GM19043 (cell line): ENCODE measurements around the gene ZFP42.
"Not testable (repeated sequence)": the region's sequence is repeated elsewhere in the genome, so short reads cannot be mapped to it uniquely, and the experiment has no call there.

Source experiments
- ATAC-seq: cut with Tn5 transposase; IDR thresholded peaks from one replicate; pipeline ENCODE4 v1.9.1; 2021; ENCODE audit warnings: low read depth; ENCODE audit not compliant: unreplicated experiment

The ZFP42 gene

DNA sequence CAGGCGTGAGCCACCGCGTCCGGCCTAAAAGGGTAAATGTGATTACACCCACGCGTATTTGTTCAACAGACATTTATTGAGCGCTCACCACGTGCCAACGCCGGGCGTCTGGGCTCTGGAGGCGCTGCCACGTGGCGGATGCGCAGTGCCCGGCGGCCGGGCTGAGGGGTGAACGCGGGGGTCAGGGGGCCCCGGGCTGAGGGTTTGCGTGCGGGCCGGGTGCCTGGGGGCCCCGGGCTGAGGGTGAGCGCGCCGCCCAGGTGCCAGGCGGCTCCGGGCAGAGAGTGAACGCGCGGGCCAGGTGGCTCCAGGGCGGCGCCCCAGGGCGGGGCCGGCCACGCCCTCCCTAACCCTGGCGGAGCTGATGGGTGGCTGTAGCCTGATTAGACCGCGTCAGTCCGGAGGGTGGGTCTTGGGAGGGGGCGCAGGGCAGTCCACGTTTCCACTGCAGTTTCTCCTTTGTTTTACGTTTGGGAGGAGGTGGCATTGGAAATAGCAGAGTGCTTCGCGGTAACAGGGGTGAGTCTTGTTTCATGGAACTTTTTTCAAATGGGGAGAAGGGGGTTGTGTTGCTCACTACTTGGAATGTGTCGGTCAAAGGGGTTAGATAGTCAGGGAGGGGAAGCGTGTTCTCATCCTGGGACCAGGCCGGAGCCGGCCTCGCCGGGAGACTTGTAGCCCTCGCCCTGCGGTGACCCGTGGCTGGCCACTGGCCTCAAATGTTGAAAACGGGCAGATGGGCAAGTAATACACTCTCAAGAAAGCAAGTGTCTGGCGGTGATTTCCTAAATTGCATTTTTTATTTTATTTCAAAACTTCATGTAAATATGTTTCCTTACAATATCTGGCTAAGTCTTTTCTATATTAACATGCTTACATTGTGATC is at the start of gene ZFP42:
Gene ZFP42 (plus strand): TSS at position 450 of the 886 bp plus-strand sequence. CDS start 7,037 bp downstream, outside the sequence.
- no peak for ATAC-seq

GRCh38 chr4:187961171-187961570 is 34.4 kb upstream of the ZFP42 start:
- ATAC-seq = no peak

- ATAC-seq = no peak
These were observed 33.6 kb upstream of the ZFP42 start for GRCh38 chr4:187961961-187962360.

DNA sequence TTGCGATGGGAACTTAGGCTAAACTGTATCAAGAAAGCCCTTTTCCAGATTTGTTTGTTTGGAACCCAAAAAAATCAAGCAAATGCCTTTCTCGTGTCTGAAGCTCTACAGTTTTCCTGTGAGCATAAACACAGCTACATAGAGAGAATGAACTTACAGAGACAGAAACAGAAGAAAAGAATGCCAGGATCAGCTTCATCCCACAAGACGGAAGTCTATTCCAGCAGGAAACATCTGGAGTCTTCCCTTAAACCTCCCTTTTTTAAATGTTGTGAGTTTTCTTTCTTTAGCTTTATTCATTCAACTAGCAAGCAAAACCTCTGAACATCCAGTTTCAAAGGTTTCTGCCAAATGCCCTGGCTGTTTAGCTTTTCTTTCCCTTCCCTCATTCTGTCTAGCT is 32.6 kb upstream of the ZFP42 start:
- no peak for ATAC-seq

DNA sequence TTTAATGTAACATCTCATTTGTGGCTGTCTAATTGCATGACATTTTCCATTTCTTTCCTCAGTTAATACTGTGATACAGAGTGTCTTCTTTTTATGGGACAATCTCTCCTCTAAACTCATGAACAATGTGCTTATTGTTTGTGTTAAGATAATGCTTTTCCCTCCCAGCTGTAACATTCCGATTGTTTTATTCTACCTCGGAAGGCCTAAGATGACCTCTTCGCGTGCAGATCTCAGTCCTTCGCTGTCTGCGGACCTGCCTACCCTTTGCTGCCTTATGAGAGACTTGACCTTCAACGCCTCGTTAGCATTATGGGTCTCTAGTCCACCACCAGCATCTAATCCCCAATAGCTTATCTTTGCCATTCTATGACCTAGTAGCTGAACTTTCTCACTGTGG is 29.8 kb upstream of the ZFP42 start:
- ATAC-seq = no peak

DNA sequence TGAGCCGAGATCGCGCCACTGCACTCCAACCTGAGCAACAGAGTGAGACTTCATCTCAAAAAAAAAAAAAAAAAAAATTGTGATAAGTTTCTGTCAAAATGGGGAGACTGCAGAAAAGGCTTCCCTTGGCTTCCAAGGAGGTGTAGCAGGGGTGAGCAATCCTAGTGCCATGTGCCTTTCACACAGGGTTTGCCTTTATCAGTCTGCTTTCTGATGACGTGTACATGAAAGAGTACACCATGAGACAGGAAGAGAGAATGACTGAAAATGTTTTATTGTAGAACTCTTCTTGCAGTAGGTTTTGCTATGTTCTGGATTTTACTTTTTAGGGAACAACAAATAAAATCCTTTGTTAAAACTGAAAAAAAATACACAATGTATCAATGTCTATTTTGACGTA is 23.4 kb upstream of the ZFP42 start:
- no peak for ATAC-seq

- no peak for ATAC-seq
These were observed 11.8 kb upstream of the ZFP42 start for GRCh38 chr4:187983746-187984145.

DNA sequence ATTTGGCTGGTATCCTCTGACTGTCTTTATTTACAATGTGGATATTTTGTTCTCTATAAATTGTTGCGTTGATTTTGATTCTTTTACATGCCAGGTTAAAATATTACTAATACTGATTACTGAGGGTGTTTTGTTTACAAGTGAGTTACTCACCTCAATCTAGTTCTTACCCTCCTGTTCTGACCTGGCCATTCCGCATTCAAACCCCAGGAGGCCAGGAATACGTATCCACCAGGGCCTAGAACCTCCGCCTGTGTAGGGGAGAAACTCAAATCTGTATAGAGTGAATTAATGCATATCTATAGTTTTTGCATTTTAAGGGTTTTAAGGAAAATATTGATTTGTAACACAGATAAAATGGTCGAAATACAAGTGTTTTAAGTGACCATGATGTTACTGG is 2.6 kb upstream of the ZFP42 start:
- no peak for ATAC-seq

DNA sequence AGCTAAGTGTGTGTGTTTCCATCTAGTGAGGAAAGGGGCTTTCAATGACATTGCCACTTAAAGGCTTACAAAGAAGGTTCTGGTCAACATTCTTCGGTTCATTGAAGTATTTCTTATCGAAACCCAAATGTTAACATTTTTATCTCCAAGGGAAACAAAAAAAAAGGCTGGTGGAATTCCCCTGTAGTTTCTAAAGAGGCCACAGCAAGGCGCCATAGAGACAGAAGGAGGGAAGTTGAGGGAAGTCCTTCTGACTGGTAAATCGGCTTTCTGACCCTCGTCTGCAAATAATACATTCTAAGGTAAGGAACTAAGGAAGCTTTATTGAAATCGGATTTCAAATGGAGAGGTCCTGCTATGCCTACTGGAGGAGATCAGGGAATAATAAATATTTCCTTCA is 1.7 kb upstream of the ZFP42 start:
- ATAC-seq = no peak

GRCh38 chr4:187996502-187997177 is 1.1 kb downstream of the ZFP42 start:
- no peak for ATAC-seq

DNA sequence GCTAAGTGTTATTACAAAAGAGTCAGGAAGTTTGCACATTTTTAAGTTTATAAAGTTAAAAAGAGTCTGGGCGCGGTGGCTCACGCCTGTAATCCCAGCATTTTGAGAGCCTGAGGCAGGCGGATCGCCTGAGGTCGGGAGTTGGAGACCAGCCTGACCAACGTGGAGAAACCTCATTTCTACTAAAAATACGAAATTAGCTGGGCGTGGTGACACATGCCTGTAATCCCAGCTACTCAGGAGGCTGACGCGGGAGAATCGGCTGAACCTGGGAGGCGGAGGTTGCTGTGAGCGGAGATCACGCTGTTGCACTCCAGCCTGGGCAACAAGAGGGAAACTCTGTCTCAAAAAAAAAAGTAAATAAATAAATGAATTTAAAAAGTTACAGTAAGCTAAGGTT is 2.4 kb downstream of the ZFP42 start:
- not testable (repeated sequence) for ATAC-seq

- no peak for ATAC-seq
These were observed 3.9 kb downstream of the ZFP42 start for GRCh38 chr4:187999406-187999932.

GRCh38 chr4:188002323-188002722 is 6.8 kb downstream of the ZFP42 start:
- no peak for ATAC-seq

DNA sequence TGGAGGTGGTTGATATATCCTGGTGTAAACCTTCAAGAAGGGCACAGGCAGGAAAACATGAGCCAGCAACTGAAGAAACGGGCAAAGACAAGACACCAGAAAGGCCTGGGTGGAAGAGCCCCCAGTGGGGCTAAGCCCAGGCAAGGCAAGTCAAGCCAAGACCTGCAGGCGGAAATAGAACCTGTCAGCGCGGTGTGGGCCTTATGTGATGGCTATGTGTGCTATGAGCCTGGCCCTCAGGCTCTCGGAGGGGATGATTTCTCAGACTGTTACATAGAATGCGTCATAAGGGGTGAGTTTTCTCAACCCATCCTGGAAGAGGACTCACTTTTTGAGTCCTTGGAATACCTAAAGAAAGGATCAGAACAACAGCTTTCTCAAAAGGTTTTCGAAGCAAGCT is 7.2 kb downstream of the ZFP42 start:
- no peak for ATAC-seq

DNA sequence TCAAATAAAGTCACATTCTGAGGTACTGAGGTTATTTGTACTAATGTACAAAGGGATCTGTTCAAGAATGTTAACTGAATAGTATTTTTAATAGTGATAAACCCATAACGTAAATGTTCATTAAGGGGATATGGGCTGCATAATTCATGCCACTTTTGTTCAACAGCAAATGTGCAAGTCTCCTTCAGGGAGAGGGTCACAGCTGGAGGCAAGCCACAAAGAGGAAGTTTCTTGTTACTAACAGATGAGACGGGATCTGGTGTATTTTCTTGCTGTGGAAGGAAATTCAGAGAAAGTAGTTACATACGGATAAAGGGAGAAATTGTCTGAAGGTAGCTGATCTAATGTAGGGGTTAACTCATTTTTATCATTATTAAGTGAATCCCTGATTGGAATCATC is 10.0 kb downstream of the ZFP42 start:
- no peak for ATAC-seq

DNA sequence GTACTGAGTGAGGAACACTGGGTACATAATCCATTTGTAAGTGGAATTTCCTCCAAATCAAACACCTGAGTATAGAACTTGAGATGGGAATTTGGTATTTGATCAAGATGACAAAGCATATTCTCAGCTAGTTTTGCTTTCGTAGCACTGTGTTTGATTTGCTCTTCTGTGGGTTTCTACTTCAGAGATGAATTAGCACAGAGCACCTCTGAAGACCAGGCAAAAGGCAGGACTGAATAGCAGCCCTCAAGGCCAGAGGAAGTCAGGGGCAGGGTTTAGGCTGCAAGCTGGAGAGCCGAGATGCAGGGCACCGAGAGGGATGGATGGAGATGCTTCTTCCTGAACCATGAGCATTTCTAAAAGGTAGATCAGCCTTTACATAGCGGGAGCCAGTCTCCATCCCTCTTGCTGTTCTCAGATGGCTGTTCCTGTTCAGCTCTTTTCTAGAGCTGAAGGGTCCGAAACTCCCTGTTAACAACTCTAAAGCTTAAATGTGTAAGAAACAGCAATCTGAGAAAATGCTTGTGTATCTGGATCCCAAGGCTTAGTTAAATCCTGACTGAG is 10.8 kb downstream of the ZFP42 start:
- ATAC-seq = no peak

DNA sequence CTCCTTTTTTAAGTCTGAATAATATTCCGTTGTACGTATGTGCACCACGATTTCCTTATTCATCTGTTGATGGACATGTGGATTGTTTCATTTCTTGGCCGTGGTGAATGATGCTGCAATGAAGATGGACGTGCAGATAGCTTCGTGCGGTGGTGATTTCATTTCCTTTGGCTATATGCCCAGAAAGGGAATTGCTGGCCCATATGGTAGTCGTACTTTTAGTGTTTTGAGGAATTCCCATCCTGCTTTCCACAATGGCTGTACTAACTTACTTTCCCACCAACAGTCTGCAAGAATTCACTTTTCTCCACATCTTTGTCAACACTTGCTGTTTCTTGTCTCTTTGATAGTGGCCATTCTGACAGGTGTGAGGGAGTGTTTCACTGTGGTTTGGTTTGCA is 12.8 kb downstream of the ZFP42 start:
- no peak for ATAC-seq

GRCh38 chr4:188012426-188012945 is 16.9 kb downstream of the ZFP42 start:
- no peak for ATAC-seq

DNA sequence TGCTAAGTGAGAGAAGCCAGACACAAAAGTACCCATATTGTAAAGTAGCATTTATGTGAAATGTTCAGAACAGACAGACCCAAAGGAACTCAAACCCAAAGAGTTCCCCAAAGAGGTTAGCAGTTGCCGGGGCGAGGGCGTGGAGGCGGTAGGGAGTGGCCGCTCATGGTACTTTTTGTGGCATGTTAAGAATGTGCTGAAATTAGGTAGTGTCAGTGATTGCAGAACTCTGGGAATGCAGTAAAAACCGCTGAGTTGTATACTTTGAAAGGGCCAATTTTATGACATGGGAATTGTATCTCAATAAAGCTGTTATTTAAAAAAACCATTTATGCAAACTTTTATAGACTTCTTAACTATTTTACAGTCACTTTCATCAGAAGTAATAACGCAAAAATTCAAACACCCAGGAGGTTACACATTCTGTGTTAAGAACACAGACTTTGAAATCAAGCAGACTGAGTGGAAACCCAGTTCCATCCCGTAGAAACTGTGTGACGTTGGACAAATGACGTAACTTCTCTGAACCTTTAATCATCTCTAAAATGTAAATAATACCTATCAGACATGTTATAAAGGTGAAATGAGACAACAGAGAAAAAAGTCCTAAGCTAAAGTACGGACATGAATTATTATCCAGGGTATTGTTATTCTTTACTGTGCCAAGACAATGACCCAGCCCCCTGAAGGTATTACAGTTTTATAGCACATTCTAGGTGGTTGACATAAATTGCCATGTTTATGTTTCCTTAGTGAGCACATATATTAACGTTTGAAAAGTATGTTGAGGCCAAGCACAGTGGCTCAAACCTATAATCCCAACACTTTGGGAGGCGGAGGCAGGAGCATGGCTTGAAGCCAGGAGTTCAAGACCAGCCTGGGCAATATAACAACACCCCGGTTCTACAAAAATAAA is 19.7 kb downstream of the ZFP42 start:
- no peak for ATAC-seq

DNA sequence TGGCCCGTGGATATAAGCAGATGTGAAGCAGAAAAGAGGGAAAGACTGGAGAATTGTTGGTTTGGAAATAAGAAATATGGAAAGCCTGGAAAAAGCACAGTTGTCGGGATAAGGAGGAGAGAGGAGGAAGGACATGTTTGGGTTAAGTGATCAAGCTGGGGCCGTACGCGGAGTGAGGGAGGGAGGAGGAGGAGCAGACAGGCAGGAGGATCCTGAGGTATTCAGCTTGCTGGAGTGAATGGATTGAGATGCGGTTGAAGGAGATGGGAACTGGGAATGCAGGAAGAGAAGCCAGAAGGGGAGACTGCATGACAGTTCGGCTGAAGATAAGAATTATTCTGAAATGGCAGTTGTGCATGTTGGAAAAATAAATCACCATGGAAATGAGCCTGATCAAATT is 21.2 kb downstream of the ZFP42 start:
- ATAC-seq = no peak
